ENCODE data around the gene BRSK1.

Gene BRSK1

DNA sequence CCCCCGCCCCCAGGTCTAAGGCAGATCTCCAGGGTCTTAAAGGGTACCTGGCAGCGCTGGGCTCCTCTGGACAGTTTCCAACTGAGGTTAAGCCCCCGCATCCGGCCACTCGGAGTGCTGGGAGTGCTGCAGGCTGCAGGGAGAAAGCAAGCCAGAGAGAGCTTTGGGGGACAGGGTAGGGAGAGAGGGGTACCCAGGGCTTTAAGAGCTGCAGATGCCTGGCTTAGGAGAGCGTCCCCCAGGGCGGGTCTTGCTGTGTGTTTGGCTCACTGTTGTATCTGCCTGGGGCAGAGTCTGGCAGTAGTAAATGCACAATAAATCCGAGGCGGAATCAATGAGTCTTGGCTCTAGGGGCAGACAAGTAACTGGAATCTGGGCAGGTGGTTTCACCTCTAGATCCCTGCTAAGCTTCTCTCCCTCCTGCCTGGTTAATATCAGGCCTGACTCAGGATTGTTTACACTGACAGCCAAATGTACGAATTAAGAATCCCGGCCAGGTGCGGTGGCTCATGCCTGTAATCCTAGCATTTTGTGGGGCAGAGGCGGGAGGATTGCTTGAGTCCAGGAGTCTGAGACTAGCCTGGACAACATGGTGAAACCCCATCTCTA lies 71.5 kb downstream of the BRSK1 start:
- no peak for DNase-seq

DNA sequence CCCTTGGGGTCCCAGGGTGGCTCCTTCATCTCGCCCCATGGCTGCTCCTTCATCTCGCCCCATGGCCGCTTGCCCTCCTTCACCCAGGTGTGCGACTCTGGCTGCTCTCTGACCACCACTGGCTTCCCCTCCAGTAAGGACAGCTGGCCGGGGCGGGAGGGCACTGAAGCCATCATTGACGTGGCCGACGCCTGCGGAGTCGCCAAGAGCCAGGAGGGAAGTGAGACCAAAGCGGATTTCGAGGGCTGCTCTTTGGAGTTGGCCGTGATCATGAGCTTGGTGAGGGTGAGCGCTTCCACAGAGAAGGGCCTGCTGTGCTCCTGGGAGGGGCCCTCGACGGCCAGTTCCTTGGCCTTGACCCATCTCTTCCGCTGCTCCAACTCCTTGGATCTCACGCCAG lies 74.7 kb downstream of the BRSK1 start:
- no peak for DNase-seq

GRCh38 chr19:55358943-55359908 lies 75.4 kb downstream of the BRSK1 start:
- peak; percentile 19 for DNase-seq

GRCh38 chr19:55360902-55361301 lies 77.1 kb downstream of the BRSK1 start:
- no peak for DNase-seq
